Coronary artery (tissue), 2 donors: ENCODE results near the gene PLD6.
"Not testable (repeated sequence)": the region's sequence is repeated elsewhere in the genome, so short reads cannot be mapped to it uniquely, and the experiment has no call there.

Source experiments
- DNase-seq: peaks from one replicate; pipeline ENCODE4 v3.0.0-alpha.2; 2017; ENCODE audit warnings: low spot score
- H3K27ac ChIP-seq, 2 donors: fragments of 200-600 bp; sonication (generic); one replicate each; pipeline ENCODE4 v1.5.1; 2016 to 2019
- H3K4me3 ChIP-seq: fragments of 200-600 bp; sonication (generic); 2 replicates; pipeline ENCODE4 v1.5.1; 2016; ENCODE audit warnings: mild to moderate bottlenecking, moderate library complexity
- CTCF ChIP-seq: fragments of 200-600 bp; sonication (generic); IDR thresholded peaks from one replicate; pipeline ENCODE4 v1.5.1; 2019; ENCODE audit warnings: antibody characterized with exemption

PLD6 gene

DNA sequence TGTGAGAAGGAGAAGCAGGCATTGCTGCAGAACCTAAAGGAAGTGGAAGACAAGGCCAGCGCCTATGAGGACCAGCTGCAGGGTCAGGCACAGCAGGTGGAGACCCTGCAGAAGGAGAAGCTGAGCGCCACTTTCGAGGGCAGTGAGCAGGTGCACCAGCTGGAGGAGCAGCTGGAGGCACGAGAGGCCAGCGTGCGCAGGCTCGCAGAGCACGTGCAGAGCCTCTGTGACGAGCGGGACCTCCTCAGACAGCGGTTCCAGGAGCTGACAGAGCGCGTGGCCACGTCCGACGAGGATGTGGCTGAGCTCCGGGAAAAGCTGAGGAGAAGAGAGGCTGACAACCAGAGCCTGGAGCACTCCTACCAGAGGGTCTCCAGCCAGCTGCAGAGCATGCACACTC, 41.5 kb downstream of the PLD6 start:
- DNase-seq, result no peak
- H3K4me3 ChIP-seq, result no peak overlapping the region
- no peak for TF ChIP-seq CTCF
- H3K27ac ChIP-seq, result no peak overlapping the region

GRCh38 chr17:17164156-17164555, 42.0 kb downstream of the PLD6 start:
- no peak overlapping the region for H3K27ac ChIP-seq
- DNase-seq, result no peak
- TF ChIP-seq CTCF, result no peak

DNA sequence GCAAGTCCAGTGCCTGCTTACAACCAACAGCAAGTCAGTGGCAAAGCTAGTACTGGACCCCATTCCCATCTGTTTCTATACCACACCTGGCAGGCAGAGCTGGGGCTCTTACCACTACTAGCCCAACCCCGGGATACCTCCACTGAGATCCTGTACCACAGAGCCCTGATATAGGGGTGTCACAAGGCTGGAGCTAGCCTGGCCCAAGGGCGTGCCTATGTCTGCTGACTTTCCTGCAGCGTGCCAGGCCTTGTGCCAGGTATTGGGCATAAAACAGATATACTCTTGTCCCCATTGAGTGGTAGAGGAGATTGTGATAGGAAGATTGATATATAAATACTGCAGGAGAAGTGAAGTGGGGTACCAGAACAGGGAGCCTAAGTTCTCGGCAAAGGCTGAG, 44.4 kb downstream of the PLD6 start:
- H3K4me3 ChIP-seq, result no peak overlapping the region
- H3K27ac ChIP-seq, result no peak overlapping the region
- TF ChIP-seq CTCF, result no peak
- no peak for DNase-seq

More at GRCh38 chr17:17164156-17164555, 42.0 kb downstream of the PLD6 start:
- no peak overlapping the region for H3K4me3 ChIP-seq

DNA sequence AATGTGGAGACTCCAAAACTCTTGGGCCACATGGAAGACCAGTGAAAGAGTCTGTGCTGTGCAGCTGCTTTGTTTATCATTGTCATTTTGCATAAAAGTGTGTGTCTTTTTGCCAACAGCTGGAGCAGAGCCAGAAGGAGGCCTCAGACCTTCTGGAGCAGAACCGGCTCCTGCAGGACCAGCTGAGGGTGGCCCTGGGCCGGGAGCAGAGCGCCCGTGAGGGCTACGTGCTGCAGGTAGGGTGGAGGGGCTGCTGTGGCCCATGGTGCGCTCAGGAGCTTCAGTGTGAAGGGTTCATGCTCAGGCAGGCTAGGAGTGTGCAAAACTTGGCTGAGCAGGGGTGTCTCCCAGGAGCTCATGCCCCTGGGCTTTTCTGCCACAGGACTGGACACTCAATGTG, 45.0 kb downstream of the PLD6 start:
- no peak overlapping the region for H3K27ac ChIP-seq
- no peak for TF ChIP-seq CTCF
- no peak for DNase-seq
- H3K4me3 ChIP-seq, result no peak overlapping the region

DNA sequence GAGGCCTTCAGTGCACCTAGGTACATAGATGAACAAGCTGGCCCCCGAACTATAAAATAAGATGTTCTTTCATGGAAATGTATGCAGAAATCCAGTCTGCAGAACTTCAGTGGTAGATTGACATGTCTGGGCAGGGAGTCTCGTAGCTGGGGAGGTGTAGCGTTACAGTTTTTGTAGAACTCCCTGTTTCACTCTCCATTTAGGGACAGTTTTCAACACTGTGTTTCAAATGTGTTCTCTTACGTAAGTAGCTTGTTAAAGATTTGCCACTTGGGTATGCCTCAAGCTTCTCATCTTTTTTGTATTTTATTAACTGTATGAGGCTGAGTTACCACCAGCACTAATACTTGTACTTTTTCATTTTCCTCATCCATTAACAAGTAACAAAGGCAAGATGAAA, 46.6 kb downstream of the PLD6 start:
- Histone ChIP-seq H3K27ac (no peak overlapping the region), H3K4me3 (no peak overlapping the region)
- DNase-seq, result no peak
- no peak for TF ChIP-seq CTCF

GRCh38 chr17:17158506-17158905, 47.6 kb downstream of the PLD6 start:
- not testable (repeated sequence) for H3K4me3 ChIP-seq, H3K27ac ChIP-seq, DNase-seq

DNA sequence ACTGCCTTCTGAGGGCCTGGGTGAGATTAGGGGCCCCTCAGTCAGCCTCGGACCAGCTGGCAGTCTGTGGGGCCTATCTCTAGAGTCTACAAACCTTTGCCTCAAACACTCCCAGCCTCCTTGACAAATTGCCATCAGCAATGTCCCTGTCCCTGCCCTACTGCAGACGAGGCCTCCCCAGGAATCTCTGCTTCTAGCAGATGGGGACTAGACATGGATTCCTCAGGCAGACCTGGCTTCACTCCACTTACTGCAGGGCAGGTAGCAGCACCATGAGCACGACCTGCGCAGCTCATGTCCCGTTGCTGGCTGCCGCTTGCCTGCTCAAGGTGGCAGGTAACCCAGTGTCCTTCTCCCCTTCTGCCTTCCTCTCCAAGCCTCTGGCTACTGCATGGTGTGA, 49.1 kb downstream of the PLD6 start:
- DNase-seq, result no peak
- Histone ChIP-seq H3K4me3 (no peak overlapping the region), H3K27ac (no peak overlapping the region)
- TF ChIP-seq CTCF, result no peak

- H3K27ac ChIP-seq, result no peak overlapping the region
- H3K4me3 ChIP-seq, result no peak overlapping the region
- TF ChIP-seq CTCF, result no peak
- no peak for DNase-seq
Observed at GRCh38 chr17:17156511-17156910, 49.6 kb downstream of the PLD6 start.
